ENCODE results near the gene UNC5A.
A peak's percentile ranks its signal among the peaks of the same experiment; 100 is the strongest.

The UNC5A gene

DNA sequence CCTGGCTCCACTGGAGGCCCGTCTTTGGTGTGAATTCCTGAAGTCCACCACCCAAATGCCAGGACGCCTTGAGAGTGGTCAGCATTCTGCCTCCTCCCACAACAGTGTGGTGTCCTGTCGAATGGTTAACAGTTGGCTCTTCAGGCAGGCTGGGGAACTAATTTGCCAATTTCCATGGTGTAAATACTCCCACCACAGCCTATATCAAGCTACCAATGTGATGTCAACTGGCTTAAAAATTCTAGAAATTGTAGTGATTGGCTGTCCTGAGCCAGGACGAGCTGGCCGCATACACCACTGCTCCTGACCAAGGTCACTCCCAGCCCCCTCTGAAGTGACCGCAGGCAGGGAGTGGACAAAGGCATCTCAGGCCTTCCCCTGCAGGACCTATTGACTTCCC, 11.1 kb downstream of the UNC5A start:
- no peak for DNase-seq (ENCODE audit: low spot score)

DNA sequence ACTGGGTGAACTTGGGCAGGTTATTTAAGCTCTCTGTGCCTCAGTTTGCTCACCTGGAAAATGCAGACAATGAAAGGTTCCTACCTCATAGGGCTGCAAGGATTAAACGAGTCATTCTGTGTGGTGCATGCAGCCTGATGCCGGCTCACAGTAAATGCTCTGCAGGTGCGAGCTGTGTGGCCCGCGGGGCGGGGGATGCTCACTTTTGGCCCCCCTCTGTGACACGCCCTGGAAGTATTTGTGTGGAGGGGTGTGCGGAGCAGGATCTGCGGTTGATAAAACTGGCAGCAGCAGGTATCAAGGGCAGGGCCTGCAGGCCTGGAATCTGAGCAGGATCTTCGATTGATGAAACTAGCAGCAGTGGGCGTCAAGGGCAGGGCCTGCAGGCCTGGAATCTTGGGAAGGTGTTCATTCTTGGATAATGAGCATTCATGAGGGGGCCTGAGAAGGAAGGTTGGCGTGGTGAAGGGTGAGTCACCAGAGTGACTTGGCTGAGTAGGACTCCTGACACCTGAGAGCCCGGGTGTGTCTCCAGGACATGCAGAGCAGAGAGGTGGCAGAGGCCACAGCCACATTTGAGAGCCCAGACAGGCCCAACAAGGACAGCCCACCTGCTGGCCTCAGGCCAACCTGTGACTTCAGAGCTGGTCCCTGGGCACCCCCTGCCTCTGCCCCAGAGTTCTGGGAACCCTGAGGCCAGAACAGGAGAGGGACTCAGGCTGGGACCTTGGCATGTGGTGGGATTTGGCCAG, 11.9 kb downstream of the UNC5A start:
- DNase-seq (ENCODE audit: low spot score) = no peak

DNA sequence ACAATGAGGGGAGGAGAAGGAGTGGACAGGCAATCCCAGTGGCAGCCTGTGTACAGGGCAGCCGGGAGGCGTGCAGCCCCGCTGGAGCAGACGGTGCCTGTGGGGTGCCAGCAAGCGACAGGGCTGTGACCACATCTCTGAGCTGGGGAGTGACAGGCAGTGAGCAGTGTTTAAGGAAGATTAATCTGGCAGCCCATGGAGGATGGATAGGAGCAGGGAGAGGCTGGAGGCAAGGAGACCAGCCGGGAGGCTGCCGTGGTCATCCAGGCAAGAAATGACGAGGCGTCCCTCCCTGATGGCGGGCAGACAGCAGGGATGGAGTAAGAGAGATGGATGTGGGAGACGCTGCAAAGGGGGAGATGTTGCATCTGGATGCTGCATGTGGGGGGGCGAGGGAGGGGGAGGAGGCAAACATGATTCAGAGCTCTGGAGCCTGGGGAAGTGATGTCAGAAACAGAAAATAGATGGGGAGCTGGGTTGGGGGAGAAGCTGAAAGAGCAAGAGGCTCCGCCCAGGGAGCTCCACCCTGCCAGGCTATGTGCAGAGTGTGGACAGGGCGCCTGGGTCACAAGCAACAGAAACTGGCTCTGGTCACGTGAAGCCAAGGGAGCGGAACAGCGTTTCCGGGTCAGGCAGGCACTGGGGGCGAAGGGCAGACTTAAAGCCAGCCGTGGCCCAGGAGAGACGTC, 12.6 kb downstream of the UNC5A start:
- DNase-seq (ENCODE audit: low spot score) = no peak

DNA sequence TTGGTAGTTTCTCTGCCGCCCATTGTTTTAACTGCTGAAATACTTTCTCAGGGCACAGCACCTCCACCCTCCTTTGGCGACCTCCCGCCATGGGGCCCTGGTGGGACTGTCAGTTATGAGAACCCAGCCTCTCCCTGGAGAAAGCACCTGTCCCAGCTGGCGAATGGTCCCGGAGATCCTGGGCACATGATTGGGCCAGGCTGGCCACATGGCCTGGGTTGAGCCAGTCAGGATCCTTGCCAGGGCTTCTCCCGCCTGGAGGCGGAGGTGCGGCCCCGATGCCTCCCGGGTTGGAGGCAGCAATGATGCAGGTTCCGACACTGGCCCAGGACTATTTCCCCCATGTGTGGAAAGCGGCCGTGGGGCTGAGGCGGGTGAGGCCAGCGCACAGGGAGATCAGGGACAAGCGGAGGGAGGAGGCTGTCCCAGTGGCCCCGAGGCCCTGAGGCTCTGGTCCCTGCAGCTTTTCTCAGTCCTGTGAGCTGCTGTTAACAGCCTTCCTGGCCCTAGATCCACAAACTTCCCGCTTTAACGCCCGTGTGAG, 13.6 kb downstream of the UNC5A start:
- DNase-seq (ENCODE audit: low spot score) = no peak

DNA sequence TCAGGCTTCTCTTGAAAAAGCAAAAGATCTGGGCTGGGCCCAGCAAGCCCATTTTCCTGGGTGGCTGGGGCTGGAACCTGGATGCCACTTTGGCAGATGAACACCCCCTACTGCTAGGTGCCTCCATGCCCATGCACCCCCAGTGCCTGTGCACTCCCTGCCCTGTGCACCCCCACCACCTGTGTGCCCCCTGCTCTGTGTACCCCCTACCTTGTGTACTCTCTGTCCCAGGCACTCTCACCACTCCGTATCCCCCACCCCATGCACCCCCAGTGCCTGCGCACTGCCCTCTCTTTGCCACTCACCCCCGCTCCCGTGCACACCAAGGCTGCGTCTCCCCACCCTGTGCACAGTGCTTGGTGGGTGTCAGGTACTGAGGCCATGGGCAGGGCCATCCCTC, 14.2 kb downstream of the UNC5A start:
- no peak for DNase-seq (ENCODE audit: low spot score)

DNA sequence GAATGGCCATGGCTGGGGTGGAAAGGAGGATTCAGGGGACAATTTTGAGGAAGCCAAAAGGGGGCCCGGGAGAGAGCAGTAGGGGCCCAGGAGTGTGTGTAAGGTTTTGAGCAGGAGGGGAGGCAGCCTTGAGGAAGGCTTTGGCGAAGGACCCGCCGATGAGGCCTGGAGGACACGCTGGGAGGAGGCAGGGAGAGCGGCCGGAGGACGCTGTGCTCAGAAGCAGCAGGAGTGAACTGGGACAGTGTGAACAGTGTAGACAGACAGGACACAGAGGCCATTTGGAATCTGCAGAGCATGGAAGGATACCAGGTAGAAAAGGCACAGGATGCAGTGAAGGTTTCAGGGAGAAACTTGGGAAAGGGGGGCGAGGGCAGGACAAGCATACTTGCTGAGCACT, 14.9 kb downstream of the UNC5A start:
- DNase-seq (ENCODE audit: low spot score) = no peak

DNA sequence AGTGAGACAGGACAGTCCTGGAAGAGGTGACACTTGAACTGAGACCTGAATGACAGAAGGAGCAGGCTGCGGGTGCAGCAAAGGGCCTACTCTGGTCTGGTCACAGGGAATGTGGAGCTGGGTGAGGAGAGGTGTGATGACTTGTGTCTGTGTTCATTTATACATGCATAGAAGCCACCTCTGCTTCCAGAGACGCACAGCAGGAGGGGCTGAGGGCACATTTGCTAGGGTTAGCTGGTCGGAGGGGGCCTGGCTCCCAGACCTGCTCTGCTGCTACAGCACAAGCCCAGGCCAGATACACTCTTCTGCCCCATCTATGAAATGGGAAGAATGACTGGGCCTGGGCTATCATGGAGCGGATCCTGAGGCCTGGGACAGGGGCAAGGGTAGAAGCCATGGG, 15.6 kb downstream of the UNC5A start:
- DNase-seq (ENCODE audit: low spot score) = no peak

DNA sequence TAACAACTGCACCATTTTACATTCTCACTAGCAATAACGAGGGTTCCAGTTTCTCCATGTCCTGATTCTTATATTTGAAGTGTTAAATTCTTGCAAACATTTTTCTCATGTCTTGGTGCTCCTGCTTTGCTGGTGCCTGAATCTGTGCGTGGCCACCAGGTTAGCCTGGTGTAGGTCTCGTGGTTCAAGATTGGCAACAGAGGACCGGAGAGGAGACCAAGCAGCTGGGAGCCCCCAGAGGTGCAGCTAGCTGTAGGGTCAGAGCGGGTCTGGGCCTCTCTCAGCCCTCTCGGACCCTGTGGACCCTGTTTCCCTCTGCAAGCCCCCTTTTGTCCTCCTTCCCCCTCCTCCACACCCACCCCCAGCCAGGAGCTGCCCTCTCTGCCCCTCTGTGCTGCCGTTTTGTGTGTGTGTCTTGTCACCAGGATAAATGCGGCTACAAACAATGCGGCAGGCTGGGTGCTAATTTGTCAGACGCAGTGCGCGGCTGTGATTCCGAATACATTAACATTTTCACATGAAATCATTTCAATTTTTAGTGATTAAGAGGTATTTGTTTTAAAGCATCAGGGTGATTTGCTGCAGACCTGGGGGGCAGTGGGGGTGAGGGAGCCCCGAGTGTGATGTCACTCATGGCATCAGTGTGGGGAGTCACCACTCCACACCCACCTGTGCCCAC, 17.5 kb downstream of the UNC5A start:
- DNase-seq (ENCODE audit: low spot score) = no peak

DNA sequence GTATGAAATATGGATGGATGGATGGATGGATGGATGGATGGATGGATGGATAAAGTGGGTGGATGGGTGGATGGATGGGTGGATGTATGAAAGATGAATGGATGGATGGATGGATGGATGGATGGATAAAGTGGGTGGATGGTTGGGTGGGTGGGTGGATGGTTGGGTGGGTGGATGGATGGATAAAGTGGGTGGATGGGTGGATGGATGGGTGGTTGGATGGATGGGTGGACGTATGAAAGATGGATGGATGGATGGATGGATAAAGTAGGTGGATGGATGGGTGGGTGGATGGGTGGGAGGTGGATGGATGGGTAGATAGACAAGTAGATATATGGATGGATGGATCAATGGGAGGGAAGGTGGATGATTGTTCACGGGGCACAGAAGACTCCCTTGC, 19.0 kb downstream of the UNC5A start:
- no peak for DNase-seq (ENCODE audit: low spot score)

DNA sequence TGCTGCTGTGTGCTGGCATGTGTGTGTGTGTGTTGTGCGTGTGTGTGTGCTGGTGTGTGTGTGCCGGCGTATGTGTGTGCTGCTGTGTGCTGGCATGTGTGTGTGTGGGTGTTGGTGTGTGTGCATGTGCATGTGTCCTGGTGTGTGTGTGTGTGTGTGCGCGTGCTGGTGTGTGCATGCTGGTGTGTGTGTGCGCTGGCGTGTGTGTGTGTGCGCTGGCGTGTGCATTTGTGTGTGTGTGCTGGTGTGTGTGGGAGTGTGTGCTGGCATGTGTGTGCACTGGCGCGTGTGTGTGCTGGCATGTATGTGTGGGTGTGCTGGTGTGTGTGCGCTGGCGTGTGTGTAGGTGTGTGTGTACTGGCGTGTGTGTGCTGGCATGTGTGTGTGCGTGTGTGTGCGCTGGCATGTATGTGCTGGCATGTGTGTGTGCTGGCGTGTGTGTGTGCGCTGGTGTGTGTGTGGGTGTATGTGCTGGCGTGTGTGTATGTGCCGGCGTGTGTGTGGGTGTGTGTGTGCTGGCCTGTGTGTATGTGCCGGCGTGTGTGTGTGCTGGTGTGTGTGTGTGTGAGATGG, 20.1 kb downstream of the UNC5A start:
- no peak for DNase-seq (ENCODE audit: low spot score)

DNA sequence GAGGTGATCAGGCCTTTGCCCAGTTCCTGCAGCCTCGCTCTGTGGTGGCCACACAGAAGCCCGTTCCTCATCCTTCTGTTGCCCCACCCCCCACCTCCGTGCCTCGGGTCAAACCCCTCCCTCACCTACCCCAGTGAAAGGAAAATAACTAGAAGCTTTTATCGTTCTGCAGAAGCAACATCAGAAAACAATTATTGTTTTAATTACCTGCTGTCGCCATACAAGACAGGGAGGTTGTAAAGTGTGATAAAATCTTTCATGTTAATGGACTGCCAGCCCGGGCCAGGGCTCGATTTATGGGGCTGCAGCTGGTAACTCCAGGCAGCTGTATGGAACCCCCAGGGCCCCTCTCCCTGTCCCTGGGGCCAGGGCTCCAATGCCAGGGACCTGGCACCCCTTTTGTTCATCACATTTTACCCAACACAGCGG, 20.6 kb downstream of the UNC5A start:
- no peak for DNase-seq (ENCODE audit: low spot score)

DNA sequence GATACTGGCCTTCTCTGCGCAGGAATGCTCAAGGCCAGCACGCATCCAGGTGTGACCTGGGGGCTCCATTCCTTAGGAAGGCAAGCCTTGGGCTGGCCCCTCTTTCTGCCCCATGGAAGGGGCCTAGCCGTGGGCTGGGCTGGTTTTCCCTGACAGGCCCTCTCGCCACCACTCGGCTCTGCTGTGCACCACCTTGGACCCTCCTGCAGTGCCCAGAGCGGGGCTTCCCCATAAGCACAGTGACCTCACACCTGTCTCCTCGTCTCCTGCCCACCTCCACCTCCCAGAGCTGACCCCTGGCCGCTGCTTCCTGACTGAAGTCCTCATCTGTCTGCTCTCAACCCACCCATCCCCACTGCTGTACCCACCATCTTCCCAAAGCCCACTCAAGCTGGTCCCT, 21.1 kb downstream of the UNC5A start:
- no peak for DNase-seq (ENCODE audit: low spot score)

DNA sequence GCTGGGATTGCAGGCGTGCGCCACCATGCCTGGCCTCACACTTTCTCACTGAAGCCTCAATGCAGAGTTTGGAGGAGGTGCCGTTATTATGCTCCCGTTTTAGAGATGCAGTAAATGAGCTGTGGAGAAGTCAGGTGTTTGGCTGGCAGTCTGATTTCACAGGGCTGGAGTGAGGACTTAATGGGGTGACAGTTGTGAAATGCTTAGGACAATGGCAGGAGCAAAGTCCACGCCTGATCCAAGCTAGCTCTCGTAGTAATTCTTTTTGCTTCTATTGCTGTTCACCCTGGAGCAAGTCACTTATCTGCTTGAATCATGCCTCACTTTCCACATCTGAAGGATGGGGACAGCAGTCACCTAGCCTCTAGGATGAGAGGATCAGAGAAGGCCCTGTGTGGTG, 21.8 kb downstream of the UNC5A start:
- no peak for DNase-seq (ENCODE audit: low spot score)

DNA sequence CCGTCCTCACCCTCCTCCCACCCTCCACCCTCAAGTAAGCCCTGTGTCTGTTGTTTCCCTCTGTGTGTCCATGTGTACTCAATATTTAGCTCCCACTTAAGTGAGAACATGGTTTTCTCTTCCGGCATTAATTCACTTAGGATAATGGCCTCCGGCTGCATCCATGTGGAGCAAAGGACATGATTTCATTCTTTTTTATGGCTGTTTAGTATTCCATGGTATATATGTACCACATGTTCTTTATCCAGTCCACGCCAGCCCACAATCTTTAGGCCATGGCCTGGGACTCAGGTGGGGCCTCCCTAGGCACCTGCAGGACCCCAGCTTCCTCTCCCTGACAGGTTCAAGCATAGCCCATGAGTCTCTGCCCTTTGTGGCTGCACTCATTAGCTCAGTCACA, 22.9 kb downstream of the UNC5A start:
- DNase-seq (ENCODE audit: low spot score) = no peak

DNA sequence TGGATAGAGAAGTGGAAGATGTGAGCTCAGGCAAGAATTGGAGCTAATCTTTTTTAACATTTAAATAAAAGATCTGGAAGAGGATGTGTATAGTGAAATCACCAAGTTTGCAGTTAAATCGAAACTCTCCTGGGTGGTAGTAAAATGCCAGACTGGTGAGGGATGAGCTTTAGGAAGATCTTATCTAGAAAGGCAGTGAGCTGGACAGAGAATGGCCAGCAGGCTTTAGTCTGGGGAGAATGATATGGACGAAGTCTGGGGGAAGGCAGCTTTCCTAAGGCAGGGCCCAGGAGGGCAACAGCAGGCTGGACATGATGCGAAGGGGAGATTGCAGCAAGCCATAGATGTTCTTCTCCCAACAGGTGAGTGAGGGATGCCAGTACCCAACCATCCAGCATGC, 25.6 kb downstream of the UNC5A start:
- DNase-seq (ENCODE audit: low spot score) = no peak

DNA sequence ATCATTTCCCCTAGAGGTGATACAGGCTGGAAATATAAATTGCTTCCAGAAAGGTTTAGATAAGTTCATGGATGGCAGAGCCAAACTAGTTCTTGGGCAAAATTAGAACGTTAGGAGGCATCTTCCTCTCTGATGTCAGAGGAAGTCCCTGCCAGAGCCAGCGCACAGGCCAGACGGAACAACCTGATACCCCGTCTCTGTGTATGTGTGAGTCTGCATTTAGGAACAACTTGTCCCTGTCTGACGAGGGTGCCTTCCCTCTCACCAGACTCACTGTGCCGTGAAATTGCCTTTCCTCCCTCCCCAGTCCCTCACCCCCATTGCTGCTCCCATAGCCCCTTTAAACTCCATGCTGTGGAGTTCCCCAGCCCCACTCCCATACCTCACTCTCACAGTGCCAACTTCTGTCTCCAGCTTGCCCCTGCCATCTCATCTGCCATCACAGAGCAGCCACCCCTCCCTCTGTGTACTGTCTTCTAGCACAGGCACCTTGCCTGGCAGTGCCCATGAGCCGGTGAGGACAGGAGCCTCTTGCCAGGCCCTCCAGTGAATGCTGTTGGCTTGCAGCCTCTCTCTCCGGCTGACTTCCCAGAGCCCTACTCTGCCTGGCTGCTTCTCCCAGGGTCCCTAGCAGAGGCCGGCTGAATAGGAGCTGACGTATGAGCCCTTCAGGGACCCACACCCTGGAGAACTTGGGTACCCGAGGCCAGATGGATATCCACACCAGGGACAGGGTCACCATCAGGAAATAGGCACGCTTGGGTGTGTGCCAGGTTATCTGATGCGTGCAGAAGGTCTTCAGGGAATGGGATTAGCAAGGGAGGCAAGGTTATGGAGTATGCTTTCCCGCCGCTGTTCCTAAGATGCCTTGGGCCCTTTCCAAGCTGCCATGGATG, 26.7 kb downstream of the UNC5A start:
- DNase-seq (ENCODE audit: low spot score) = no peak

DNA sequence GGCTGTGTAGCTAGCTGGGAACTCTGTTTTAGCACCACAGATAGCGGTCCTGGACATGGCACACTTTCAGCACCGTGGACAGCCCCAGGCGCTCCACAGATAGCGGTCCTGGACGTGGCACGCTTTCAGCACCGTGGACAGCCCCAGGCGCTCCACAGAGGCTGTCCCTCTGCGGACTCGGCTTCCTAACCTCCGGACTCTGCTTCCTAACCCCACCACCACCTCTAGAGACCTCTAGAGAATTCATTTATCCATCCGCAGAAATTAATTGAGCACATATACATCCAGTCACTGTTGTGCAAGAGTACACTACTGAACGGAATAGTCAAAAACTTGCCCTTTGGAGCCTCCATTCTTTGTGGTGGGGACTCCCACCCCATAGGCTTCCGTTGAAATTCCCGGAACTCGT, 27.4 kb downstream of the UNC5A start:
- DNase-seq (ENCODE audit: low spot score) = peak; percentile 95

DNA sequence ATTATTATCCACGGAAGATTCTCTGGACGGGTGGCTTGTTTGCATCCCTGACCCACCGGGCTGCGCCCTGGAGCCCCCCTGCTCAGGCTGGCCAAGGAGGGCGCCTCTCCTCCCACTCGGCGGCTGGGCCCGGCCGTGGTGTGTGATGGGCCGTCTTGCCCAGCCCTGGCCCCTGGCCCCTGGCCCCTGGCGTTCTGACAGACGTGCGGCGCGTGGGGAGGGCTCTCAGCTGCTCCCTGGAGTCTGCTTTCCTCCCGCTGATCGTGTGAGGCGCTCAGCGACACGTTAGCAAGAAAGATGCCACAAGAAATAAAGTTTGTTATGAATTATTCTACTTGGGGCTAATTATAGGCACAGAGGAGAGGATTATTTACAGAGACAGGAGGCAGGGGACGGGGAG, 33.3 kb downstream of the UNC5A start:
- DNase-seq (ENCODE audit: low spot score) = no peak

DNA sequence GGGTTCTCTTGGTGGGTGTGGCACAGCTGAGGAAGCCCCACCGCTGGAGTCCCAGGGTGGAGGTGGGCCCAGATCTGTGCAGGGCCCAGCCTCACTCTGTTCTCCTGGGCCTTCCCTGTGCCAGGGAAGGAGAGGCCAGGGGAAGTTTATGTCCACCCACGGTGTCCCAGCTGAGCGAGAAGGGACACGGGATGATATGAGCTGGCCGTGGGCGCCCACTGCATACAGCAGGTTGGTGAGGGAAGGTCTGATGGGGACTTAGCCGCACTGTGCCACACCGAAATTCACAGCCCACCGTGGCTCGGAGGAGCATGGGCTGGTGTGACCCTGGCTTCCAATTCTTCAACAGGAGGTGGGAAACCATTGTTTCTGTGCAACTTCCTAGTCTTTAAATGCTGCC, 33.9 kb downstream of the UNC5A start:
- DNase-seq (ENCODE audit: low spot score) = no peak

DNA sequence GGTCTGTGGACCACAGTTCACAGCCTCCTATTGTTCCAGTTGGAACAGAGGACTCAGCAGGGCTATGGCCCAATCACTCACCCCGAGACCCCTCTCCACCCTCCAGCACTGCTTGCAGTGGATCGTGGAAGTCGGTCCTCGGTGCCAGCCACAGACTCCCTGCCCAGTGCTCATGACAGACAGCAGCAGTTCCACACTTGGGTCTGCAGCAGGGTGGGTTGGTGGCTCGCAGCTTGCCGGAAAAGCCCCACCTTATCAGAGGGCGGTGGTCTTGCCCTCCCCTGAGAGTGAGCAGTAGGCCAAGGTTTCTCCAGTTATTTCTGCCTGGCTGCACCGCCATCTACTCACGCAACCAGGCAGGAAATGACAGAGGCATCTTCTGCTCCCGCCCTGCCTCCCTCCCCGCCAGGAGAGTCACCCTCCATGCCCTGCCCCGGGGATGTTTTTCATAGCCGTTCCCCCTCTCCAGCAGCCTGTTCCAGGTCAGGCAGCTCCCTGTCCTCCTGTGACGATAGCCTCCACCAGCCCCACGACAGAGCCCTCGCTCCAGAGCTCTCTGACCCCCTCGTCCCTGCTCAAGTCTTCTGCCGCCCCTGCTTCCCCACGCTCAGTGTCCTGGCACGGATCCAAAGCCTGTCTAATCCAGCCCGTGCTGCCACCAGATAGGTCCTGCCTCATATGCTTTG, 34.5 kb downstream of the UNC5A start:
- DNase-seq (ENCODE audit: low spot score) = no peak

DNA sequence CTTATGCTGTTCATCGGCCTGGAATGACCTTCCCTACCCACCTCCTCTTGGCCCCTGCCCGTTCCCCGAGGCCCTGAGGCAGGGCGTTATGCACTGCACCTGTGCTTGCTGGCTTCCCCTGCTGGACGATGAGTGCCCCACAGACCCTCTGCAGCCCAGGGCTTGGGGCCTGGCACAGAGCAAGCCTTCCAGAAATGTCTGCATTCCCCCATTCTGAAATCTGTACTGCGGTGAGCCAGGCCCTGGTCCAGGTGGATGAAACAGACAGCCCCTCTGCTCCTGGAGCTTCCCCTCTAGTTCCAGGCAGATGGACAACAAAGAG, 35.0 kb downstream of the UNC5A start:
- no peak for DNase-seq (ENCODE audit: low spot score)

All from ecto neural progenitor cell (in vitro differentiated cells).